HTERT RPE-1 (cell line): ENCODE measurements around the gene IGF1R.

Experiments
- in situ Hi-C: fragments of 300-500 bp; cut with MboI; formaldehyde crosslinking; loops from 4 replicates; pipeline ENCODE4 v1.14.3; 2020; ENCODE audit warnings: low sequenced_read_pairs

The IGF1R gene

GRCh38 chr15:98878172-98878571 lies 229.8 kb downstream of the IGF1R start:
- in situ Hi-C loops, result no loop called here

GRCh38 chr15:98878862-98879261 lies 230.5 kb downstream of the IGF1R start:
- in situ Hi-C loops, result no loop called here

GRCh38 chr15:98881526-98882520 lies 233.5 kb downstream of the IGF1R start:
- in situ Hi-C loops, result no loop called here

- in situ Hi-C loops, result no loop called here
These were observed 235.1 kb downstream of the IGF1R start for GRCh38 chr15:98883478-98883877.

GRCh38 chr15:98884894-98885293 lies 236.6 kb downstream of the IGF1R start:
- in situ Hi-C loops, result no loop called here

GRCh38 chr15:98887976-98888375 lies 239.6 kb downstream of the IGF1R start:
- in situ Hi-C loops, result no loop called here

- in situ Hi-C loops, result no loop called here
These were observed 240.6 kb downstream of the IGF1R start for GRCh38 chr15:98888820-98889479.

- in situ Hi-C loops, result no loop called here
These were observed 241.8 kb downstream of the IGF1R start for GRCh38 chr15:98889930-98890695.

- in situ Hi-C loops, result no loop called here
These were observed 243.0 kb downstream of the IGF1R start for GRCh38 chr15:98891301-98891700.

- in situ Hi-C loops, result no loop called here
These were observed 245.1 kb downstream of the IGF1R start for GRCh38 chr15:98893401-98893800.

- in situ Hi-C loops, result no loop called here
These were observed 246.0 kb downstream of the IGF1R start for GRCh38 chr15:98894312-98894711.

GRCh38 chr15:98896002-98896721 lies 247.8 kb downstream of the IGF1R start:
- in situ Hi-C loops, result no loop called here

- in situ Hi-C loops, result no loop called here
These were observed 248.7 kb downstream of the IGF1R start for GRCh38 chr15:98896802-98897732.

- in situ Hi-C loops, result no loop called here
These were observed 249.8 kb downstream of the IGF1R start for GRCh38 chr15:98898122-98898521.

GRCh38 chr15:98899272-98900021 lies 251.1 kb downstream of the IGF1R start:
- in situ Hi-C loops, result no loop called here

- in situ Hi-C loops, result no loop called here
These were observed 252.0 kb downstream of the IGF1R start for GRCh38 chr15:98900356-98900755.

- in situ Hi-C loops, result no loop called here
These were observed 253.2 kb downstream of the IGF1R start for GRCh38 chr15:98901434-98902072.

GRCh38 chr15:98902931-98903330 lies 254.6 kb downstream of the IGF1R start:
- in situ Hi-C loops, result no loop called here
